HG03558 (cell line): ENCODE measurements around the gene TNNC2.
"Not testable (repeated sequence)": the region's sequence is repeated elsewhere in the genome, so short reads cannot be mapped to it uniquely, and the experiment has no call there.

Experiments used
- ATAC-seq: cut with Tn5 transposase; IDR thresholded peaks from one replicate; pipeline ENCODE4 v1.9.1; 2021; ENCODE audit warnings: moderate number of reproducible peaks; ENCODE audit not compliant: unreplicated experiment; ENCODE audit errors: extremely low read depth

The TNNC2 gene

GRCh38 chr20:45850238-45850637 is 23.1 kb upstream of the TNNC2 start:
- ATAC-seq = no peak

DNA sequence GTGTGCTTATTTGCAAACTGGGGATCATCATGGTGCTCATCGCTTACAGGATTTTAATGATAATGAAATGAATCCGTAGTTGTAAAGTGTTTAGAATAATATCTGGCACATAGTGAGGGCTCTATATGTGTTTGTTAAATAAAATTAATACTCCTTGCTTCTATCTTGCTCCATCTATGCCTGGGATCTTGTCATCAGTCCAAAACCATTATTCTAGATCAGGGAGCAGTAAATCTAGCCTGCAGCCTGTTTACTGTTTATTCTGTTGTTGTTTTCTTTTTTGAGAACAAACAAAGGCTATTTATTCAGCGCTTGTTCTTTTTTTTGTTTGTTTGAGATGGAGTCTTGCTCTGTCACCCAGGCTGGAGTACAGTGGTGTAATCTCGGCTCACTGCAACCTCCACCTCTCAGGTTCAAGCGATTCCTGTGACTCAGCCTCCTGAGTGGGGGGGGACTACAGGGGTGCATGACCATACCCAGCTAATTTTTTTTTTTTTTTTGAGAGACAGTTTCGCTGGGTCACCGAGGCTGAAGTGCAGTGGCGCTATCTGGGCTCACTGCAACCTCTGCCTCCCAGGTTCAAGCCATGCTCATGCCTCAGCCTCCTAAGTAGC is 22.0 kb upstream of the TNNC2 start:
- ATAC-seq = no peak

- no peak for ATAC-seq
Measured at GRCh38 chr20:45848421-45848820, 21.3 kb upstream of the TNNC2 start.

GRCh38 chr20:45845452-45845851 is 18.3 kb upstream of the TNNC2 start:
- no peak for ATAC-seq

GRCh38 chr20:45843506-45843905 is 16.4 kb upstream of the TNNC2 start:
- ATAC-seq = no peak

DNA sequence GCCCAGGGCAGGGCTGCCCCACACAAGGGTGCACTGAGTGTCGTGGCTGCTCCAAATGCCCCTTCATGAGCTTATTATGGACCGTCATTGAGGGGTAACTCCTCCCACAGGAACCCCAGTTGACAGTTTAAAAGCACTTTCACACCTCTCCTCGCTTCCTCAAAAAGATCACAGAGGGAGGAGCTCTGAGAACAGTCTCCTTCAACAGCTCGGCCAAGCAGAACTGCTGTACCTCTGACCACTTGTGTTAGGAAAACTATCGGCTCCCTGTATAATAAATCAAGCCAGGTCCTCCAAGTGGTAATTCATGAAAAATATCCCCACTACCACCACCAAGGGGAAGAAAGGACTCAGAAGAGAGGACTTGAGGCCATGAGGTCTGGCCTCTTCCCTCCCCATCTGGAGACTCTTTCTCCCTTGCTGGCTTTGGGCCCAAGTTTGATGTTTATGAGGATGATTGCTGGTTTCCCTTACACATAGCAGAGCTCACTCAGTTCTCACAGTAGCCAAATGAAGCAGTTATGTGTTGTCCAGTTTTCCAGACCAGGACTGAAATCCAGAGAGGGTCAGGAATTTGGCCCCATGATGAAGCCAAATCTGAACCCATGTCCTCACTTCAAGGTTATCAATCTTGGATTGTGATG is 15.2 kb upstream of the TNNC2 start:
- no peak for ATAC-seq

GRCh38 chr20:45841407-45842129 is 14.5 kb upstream of the TNNC2 start:
- ATAC-seq = no peak

GRCh38 chr20:45840700-45841198 is 13.6 kb upstream of the TNNC2 start:
- no peak for ATAC-seq

GRCh38 chr20:45836841-45837240 is 9.7 kb upstream of the TNNC2 start:
- no peak for ATAC-seq

DNA sequence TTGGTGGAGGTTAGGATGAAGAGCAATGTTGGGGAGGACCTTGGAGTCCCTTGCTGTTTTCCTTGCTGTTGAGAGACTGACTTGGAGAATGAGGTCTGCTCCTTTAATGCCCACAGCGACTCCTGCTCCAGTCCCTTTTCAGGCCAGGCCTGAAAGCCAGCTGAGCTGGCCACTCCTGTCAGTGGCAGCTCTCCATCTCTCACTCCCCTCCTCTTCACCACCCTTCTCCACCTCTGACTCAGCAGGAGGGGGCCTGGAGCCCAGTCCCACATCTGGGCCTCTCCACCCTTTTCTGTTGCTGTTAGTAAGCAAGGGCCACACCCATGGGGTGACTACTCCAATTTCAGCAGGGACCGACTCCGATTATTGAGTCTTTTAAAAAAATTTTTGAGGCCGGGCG is 8.7 kb upstream of the TNNC2 start:
- no peak for ATAC-seq

DNA sequence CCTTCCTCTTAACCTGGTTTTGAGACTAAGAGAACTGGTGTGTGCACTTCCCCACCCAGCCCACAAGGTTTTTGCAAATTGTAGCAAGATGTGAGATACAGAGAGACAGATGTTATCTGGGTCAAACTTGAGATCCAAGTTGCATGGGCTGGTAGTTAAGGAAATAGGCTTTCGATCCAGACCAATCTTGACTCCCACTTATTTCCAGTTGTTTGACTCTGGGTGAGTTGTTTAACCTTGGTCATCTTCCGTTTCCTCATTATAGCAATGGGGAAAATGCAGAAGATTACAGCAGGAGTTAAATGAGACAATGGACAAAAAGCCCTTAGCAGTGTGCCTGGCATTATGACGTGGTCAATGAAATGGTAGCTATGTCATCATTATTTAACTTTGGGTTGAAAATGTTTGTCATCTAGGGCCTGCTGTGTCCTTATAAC is 8.2 kb upstream of the TNNC2 start:
- no peak for ATAC-seq

DNA sequence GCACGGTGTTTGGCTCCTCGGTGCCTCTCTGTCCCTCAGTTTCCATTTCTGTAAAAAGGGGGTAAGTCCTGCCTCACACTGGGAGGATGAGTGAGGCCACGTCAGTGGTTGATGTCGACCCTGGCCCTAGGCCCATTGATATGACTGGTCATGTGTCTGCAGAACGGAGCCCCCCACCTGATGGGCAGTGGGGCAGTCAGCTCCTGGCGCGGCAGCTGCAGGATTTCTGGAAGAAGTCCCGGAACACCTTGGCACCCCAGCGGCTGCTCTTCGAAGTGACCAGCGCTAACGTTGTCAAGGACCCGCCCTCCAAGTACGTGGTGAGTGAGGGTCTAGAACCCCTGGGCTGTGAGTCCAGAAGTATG is 7.7 kb upstream of the TNNC2 start:
- no peak for ATAC-seq

GRCh38 chr20:45833883-45834796 is 7.0 kb upstream of the TNNC2 start:
- no peak for ATAC-seq

DNA sequence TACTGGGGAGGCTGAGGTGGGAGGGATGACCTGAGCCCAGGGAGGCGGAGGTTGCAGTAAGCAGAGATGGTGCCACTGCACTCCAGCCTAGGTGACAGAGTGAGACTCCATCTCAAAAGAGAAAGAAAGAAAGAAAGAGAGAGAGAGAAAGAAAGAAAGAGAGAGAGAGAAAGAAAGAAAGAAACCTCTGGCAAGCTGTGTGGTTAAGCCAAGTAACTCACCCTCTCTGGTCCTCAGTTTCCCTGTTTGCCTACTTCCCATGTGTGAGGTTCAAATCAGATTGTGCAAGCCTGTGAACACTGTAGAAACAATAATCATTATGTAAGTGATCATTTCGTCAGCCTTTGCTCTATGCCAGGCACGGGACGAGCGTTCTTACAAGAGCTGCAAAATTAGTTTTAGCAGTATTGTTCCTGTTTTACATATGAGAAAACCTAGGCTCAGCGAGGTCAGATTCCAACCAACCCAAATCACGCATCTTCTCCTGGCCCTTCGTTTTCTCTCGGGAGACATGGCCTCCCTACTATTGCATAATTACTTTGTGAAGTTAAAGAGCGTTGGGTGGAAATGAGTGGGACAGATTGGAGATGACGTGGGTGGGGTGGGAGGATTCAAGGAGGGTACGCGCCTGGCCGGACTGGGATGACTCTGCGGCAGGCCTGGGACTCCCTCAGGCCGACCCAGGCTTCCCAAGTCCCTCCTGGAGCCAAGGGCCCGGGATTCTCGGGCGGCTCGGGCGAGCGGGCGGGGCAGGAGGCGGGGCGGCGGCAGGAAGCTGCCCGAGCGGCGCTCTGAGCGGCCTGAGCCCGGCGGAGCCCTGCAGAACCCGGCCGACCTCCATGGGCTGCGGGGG is 6.1 kb upstream of the TNNC2 start, which contains the start of gene SNX21:
SNX21 (plus strand) TSS at position 770 of the 853 bp plus-strand sequence. CDS start 121 bp downstream, outside the sequence.
- ATAC-seq = no peak

DNA sequence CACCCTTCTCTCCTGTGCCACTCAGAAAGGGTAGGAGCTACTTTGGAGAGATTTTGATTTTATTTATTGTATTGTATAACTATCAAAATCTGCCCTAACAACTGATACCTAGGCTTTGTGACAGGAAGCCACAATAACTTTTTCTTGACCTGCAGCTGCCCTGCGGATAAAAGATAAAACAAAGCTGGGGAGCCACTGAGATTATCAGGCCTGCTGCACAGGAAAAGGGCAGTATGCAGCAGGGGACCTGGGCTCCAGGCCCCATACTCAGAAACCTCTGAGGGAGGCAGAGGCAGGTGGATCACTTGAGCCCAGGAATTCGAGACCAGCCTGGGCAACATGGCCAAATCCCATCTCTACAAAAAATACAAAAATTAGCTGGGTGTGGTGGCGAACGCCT is 5.5 kb upstream of the TNNC2 start:
- no peak for ATAC-seq

DNA sequence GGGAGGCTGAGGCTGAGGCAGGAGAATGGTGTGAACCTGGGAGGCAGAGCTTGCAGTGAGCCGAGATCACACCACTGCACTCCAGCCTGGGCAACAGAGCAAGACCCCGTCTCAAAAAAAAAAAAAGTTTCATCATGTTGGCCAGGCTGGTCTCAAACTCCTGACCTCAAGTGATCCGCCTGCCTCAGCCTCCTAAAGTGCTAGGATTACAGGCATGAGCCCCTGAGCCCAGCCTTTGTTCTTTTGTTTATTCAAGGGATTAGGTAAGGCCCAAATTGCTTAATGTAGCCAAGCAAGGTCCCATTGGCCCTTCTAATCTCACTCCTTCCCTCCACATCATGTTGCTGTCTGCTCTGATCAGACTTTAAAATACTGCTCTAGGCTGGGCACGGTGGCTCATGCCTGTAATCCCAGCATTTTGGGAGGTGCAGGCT is 2.6 kb upstream of the TNNC2 start:
- ATAC-seq = not testable (repeated sequence)

DNA sequence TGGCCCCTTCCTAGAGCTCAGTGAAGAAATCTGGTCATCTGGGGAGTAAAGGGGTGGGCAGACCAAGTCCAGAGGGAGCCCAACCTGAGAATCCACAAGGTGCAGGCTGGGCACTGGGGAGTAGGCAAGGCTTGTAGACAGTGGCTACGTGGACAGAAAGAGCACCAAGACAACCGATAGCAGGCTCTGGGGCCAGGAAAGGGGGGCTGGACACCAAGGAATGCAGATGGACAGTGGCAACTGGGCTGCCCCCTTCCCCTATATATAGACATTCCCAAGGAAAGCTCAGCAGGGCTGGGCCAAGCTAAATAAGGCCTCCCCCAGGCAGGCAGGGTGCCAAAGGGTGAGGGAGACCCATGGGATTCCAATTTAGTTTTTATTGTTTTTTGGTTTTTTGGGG is 1.5 kb upstream of the TNNC2 start:
- no peak for ATAC-seq

GRCh38 chr20:45827712-45828111 is 600 bp upstream of the TNNC2 start:
- no peak for ATAC-seq

DNA sequence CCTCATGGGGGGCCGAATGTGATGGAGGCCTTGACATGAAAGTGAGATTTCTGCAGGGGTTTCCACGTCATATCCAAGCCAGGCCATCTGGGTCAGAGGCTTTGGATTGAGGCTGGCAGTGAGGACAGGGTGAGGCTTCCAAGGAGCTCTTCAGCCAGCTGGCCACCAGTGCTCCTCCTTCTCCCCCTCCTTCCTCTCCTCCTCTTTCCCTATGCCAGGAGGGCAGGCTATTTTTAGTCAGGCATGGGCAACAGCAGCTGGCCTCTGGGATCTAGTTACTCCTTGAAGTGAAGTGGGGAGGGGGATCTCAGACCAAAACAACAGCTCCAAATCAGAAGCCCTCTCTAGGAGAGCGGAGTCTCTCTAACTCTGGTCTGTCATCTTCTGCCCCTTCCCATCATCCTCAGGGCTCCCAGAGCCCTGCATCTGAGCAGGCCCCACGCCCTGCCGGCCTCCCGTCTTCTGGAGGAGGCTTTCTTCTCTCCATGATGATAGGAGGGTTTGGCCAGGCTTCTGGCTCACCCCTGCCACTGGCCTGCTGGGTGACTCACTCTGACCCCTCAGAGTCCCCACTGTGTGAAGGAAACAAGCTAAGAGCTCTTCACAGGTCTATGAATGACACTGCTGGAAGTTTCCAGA is 612 bp downstream of the TNNC2 start:
- no peak for ATAC-seq
